GM10266 (cell line): ENCODE data around the gene MALT1.

Experiments
- DNase-seq: peaks from one replicate; pipeline ENCODE4 v3.0.0; 2012; ENCODE audit errors: extremely low spot score
- TF ChIP-seq, protein P1 (sequence below): IDR thresholded peaks from 2 replicates; pipeline ENCODE4 v1.5.1; 2012; ENCODE audit warnings: mild to moderate bottlenecking, low read depth; ENCODE audit not compliant: control insufficient read depth, insufficient read depth; ENCODE audit errors: missing control alignments

MALT1 gene

DNA sequence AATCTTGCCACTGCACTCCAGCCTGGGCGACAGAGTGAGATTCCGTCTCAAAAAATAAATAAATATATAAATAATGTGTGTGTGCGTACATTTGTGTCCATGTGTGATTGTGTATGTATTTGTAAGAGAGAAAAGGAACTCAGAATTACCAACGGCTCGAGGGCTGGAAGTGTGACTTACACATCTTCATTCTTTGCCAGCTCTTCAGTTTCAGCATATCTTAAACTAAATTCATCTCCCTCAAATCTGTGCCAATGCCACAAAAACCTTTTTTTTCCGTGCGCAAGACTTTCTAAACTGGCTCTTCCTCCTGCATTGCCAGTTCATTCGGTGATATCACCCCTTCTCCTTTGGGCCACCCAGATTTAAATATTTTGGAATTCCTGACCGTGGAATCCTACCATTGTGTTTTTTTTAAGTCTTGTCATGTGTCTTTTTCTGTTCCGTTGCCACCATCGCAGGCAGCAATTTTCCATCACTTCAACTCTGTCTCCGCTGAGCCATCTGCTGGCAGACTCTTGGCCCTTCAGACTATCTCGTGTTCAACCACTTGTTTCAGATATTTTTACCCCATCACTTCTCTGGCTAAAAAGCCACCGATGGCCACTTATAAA, 116.4 kb downstream of the MALT1 start:
- TF ChIP-seq, protein P1, sequence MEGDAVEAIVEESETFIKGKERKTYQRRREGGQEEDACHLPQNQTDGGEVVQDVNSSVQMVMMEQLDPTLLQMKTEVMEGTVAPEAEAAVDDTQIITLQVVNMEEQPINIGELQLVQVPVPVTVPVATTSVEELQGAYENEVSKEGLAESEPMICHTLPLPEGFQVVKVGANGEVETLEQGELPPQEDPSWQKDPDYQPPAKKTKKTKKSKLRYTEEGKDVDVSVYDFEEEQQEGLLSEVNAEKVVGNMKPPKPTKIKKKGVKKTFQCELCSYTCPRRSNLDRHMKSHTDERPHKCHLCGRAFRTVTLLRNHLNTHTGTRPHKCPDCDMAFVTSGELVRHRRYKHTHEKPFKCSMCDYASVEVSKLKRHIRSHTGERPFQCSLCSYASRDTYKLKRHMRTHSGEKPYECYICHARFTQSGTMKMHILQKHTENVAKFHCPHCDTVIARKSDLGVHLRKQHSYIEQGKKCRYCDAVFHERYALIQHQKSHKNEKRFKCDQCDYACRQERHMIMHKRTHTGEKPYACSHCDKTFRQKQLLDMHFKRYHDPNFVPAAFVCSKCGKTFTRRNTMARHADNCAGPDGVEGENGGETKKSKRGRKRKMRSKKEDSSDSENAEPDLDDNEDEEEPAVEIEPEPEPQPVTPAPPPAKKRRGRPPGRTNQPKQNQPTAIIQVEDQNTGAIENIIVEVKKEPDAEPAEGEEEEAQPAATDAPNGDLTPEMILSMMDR = no peak

DNA sequence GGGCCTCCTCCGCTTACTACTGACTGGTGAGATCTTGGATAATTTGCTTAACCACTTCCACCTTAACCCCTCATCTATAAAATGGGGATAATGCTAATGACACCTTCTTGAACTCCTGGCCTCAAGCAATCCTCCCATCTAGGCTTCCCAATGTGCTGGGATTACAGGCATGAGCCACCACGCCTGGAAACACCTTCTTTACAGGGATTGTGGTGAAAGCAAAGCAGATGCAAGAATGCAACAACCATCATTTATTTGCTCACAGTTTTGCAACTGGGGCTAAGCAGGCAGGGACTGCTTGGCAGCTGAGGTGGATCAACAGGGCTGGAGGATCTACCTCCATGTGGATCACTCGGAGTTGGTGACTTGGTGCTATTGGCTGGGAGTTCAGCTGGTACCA, 117.2 kb downstream of the MALT1 start:
- TF ChIP-seq, protein P1 = no peak
- no peak for DNase-seq

More for the DNA sequence above, 116.4 kb downstream of the MALT1 start:
- no peak for DNase-seq

DNA sequence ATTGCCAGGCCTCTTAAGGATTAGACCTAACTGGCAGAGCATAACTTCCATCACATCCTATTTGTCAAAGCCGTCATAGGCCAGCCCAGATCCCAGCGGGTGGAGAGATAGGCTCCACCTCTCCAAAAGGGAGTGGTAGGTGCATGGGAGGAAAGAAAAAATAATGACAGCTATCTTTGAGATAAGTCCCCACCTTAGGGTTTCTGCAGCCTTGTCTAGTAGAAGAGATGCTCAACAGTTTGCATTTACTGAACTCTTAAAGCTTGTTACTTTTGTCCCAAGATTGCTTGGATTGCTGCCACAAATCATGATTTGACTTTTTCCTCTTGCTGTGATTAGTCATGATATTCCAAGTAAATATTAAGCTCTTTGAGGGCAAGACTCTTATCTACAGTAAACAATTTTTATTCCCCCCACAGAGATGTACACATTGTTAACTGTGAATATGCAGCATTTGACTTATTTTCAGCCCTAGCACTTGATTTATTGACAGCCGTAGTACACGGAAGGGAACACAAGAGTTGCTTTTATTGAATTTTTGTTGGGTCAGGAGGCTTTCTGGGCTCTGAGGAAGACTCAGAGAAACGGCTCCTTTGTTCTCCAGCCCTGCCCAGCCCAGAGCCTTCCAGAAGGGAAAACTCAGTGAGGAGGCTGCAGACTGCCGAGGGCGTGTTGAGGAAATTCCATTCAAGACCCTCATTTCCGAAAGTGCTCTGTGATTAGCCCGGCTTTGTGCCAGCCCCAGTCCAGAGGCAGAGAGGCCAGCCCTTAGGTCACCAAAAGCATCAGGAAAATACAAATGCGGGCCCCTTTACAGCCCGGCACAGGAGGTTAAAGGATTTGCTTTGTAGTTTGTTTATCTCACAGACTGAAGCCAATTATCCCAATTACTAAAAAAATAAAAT, 118.0 kb downstream of the MALT1 start:
- no peak for DNase-seq

DNA sequence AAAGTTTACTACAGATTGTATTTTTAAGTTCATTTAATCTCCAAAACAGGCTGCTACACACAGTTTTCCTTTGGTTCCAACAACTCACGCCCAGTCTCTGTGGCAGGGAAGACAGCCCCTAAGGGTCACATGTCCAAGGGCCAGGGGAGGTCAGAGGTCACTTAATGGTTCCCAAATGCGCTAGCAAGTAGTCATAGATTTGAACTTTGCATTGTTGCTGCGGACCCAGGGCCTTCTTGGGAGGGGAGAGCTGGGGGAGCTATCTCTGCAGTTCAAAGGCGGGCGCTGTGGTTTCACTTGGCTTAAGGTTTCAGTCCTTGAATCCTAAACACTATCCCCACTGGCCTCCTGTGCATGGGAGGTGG, 118.6 kb downstream of the MALT1 start:
- no peak for DNase-seq
- TF ChIP-seq, protein P1 = no peak

More for the DNA sequence above, 118.0 kb downstream of the MALT1 start:
- TF ChIP-seq, protein P1 = no peak

DNA sequence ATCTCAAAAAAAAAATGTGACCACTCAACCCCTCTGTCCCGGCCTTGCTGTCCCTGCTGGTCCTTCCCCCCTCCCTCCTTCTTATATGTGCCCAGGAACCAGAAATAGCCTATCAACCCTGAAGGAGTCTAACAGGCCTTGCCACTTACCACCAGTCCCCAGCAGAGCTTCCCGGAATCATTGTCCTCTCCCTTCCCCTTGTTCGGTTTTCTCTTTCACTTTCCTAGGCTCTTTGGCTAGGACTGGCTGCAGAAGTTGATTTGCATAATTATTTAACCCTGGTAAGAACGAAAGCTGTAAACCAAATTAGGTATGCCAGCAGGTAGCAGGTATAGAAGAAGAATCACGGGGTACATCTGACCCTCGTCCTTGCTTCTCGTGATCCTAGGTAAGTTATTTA, 120.8 kb downstream of the MALT1 start:
- peak; percentile 38 for DNase-seq
- TF ChIP-seq, protein P1 = no peak

DNA sequence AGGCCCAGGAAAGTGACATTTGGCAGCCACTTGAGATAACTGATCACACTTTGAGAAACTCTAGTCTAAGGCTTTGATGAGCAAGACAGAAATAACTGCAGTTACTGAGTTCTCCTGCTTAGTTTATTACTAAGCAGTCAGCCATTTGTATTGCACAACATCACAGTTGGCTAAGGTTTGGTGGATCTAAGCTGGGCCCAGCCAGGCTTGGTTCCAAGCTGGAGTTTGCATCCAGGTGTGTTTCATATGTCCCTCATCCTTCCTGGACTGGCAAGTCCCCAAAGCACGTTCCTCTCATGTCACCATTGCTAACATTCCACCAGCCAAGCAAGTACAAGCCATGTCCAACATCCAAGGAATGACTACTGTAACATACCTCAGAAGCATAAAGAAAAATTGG, 122.1 kb downstream of the MALT1 start:
- no peak for DNase-seq
- TF ChIP-seq, protein P1 = no peak

DNA sequence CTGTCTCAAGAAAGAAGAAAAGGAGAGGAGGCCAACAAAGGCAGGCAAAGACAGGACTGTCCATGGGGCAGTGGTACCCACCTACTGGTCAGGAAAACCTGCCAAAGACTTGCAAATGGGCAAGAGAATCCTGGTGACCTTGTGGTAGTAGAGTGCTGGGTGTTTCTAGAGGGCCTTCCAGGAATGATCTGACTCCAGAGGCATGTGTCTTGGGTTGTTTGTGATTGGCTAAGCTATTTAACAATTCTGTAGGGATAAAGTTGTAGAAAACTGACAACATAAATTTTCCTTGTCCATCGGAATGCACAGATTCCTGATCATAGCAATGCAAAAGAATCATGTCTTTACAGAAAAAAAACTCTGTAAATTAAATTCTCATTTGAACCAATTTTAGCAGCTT, 125.0 kb downstream of the MALT1 start:
- no peak for DNase-seq
- TF ChIP-seq, protein P1 = no peak
